Peyer's patch (tissue), 4 donors: Measurements from ENCODE around the gene FGFRL1. TPM values are rescaled to one million over a fixed set of nuclear protein-coding genes. Genes with fewer than 3 reads are reported as not detected.

Experiments
- DNase-seq, 3 donors: peaks; one replicate each; pipeline ENCODE4 v3.0.0-alpha.2; 2017 to 2019
- H3K27ac ChIP-seq, 4 donors: fragments of 200-600 bp; sonication (generic); one replicate each; pipeline ENCODE4 v1.5.1; 2016 to 2019
- H3K27me3 ChIP-seq, 2 donors: fragments of 200-600 bp; sonication (generic); one replicate each; pipeline ENCODE4 v1.5.1; 2019
- H3K36me3 ChIP-seq, 3 donors: fragments of 200-600 bp; sonication (generic); one replicate each; pipeline ENCODE4 v1.5.1; 2016 to 2019
- H3K4me1 ChIP-seq, 4 donors: fragments of 200-600 bp; sonication (generic); one replicate each; pipeline ENCODE4 v1.5.1; 2016 to 2019
- H3K4me3 ChIP-seq, 4 donors: fragments of 200-600 bp; sonication (generic); 1 replicate in 3 of 4; 2 replicates in 1 of 4; pipeline ENCODE4 v1.5.1; 2016 to 2019; ENCODE audit warnings: mild to moderate bottlenecking in 1 of 4
- H3K9me3 ChIP-seq, 4 donors: fragments of 200-600 bp; sonication (generic); one replicate each; pipeline ENCODE4 v1.5.1; 2016 to 2019; ENCODE audit warnings: mild to moderate bottlenecking in 1 of 4
- POLR2A ChIP-seq, 2 donors: fragments of 450-650 bp; IDR thresholded peaks; one replicate each; pipeline ENCODE4 v1.5.1; 2017; ENCODE audit warnings: antibody characterized with exemption in 2 of 2, mild to moderate bottlenecking in 2 of 2, moderate library complexity in 2 of 2
- total RNA-seq, 4 donors: library from RNA; depleted of rRNA; stranded (reverse); fragments of >200 nt; gene quantifications; one replicate each; pipeline ENCODE4 v1.1.0, GENCODE V29; 2016
- TF ChIP-seq, protein P1 (sequence below), 6 experiments: fragments of 450-650 bp in 4 of 6; fragments of 200-600 bp in 2 of 6; sonication (generic) in 1 of 6; IDR thresholded peaks; one replicate each; pipeline ENCODE4 v1.5.1; 2017 to 2019; ENCODE audit warnings: antibody characterized with exemption in 6 of 6, mild to moderate bottlenecking in 3 of 6, moderate library complexity in 1 of 6

FGFRL1 gene
- total RNA-seq, 4 donors from 2014 or later, result 10.3 to 29.7 (median 26.8) TPM

DNA sequence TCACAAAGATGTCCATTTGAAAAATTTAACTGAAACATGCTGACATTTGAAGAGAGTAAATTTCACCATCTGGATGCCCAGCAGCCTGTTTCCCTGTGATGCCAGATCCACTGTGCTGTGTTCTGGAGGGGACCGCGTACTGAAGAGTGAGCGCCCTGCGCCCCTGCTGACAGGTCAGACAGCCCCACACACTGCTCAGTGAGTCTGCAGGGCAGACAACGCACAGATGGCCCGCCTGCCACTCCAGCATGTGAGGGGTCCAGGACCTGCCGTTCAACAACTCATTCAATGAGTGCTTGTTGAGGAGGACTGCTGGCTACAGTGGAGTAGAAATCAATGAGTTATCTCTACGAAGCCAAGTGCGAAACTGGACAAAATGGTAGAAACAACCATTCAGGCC lies 49.2 kb downstream of the FGFRL1 start:
- no peak for TF ChIP-seq POLR2A (IDR thresholded peaks at IDR 0.05)
- TF ChIP-seq, protein P1, sequence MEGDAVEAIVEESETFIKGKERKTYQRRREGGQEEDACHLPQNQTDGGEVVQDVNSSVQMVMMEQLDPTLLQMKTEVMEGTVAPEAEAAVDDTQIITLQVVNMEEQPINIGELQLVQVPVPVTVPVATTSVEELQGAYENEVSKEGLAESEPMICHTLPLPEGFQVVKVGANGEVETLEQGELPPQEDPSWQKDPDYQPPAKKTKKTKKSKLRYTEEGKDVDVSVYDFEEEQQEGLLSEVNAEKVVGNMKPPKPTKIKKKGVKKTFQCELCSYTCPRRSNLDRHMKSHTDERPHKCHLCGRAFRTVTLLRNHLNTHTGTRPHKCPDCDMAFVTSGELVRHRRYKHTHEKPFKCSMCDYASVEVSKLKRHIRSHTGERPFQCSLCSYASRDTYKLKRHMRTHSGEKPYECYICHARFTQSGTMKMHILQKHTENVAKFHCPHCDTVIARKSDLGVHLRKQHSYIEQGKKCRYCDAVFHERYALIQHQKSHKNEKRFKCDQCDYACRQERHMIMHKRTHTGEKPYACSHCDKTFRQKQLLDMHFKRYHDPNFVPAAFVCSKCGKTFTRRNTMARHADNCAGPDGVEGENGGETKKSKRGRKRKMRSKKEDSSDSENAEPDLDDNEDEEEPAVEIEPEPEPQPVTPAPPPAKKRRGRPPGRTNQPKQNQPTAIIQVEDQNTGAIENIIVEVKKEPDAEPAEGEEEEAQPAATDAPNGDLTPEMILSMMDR (IDR thresholded peaks at IDR 0.05), result no peak
- H3K36me3 ChIP-seq, result no peaks in the 10 kb centered on the region
- H3K9me3 ChIP-seq, result no peaks in the 10 kb centered on the region
- no peak overlapping the region for H3K27ac ChIP-seq
- peak in 1 of 3 donors; percentile 29 for DNase-seq
- H3K4me1 ChIP-seq, result peaks cover 0 to 5% (median 0%) of the 10 kb centered on the region in 4 donors
- no peak overlapping the region for H3K4me3 ChIP-seq
- no peaks in the 10 kb centered on the region for H3K27me3 ChIP-seq

DNA sequence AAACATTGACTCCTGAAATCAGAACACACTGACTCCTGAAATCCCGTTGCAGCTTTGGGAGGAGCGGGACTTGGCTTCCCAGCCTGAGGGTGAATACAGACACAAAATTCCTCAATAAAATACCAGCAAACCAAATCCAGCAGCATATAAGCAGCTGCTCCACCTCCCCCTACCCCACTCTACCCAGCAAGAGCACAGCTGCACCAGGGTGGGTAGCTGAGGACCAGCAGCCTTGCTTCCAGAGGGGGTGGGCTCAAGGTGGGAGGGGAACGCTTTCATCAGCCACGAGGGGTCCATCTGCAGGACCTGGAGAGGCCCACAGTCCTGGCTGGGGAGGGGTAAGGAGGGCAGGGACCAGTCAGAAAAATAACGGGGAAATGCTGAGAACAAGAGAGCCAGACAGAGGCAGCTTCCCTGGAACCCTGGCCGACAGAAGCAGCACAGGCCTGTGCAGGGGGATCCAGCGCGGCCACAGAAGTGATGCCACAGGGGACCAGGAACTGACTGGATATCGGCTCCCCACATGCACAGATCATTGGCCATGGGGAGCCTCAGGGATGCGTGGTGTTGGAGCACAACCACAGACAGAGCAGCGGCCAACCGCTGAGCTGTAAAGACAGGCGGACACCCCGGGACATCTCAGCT lies 49.8 kb downstream of the FGFRL1 start:
- no peaks in the 10 kb centered on the region for H3K9me3 ChIP-seq
- DNase-seq, result peak in 1 of 3 donors; percentile 28
- no peaks in the 10 kb centered on the region for H3K4me1 ChIP-seq
- no peak overlapping the region for H3K27ac ChIP-seq
- no peak for TF ChIP-seq POLR2A (IDR thresholded peaks at IDR 0.05)
- TF ChIP-seq, protein P1 (IDR thresholded peaks at IDR 0.05), result no peak
- no peak overlapping the region for H3K4me3 ChIP-seq
- H3K27me3 ChIP-seq, result no peaks in the 10 kb centered on the region
- no peaks in the 10 kb centered on the region for H3K36me3 ChIP-seq

DNA sequence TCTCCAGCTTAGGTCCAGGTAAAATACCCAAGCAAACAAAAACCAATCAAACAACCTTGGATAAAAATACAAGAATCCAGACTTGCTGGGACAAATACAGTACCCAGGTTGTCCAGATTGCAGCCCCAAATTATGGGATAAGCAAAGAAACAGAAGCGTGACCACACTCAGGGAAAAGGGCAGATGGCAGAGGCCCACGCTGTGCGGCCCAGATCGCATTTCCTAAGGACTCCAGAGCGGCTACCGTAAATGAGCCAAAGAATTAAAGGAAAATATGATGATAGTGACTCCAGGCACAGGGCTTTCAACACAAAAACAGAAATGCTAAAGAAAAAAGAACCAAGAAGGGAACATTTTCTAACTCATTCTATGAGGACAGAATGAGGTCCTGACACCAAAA lies 50.3 kb downstream of the FGFRL1 start:
- TF ChIP-seq POLR2A (IDR thresholded peaks at IDR 0.05), result no peak
- TF ChIP-seq, protein P1 (IDR thresholded peaks at IDR 0.05), result no peak
- Histone ChIP-seq H3K9me3 (no peaks in the 10 kb centered on the region), H3K36me3 (no peaks in the 10 kb centered on the region), H3K4me3 (no peak overlapping the region), H3K4me1 (no peaks in the 10 kb centered on the region), H3K27ac (no peak overlapping the region), H3K27me3 (no peaks in the 10 kb centered on the region)
- peak in 1 of 3 donors; percentile 17 for DNase-seq

DNA sequence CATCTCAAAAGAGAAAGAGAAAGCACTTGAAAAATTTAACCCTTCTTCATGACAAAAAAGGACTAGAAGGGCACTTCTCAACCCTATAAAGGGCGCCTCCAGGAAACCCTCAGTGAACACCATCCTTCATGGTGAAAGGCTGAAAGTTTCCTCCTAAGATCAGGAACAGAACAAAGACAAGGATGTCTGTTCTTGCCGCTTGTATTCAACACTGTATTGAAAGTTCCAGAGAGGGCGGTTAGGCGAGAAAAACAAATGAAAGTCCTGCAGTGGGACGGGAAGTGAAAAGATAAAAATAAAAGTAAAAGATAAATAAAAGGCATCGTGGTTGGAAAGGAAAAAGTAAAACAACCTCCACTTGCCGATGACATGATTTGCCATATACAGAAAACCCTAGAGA lies 51.0 kb downstream of the FGFRL1 start:
- H3K27me3 ChIP-seq, result no peaks in the 10 kb centered on the region
- H3K4me1 ChIP-seq, result no peaks in the 10 kb centered on the region
- no peaks in the 10 kb centered on the region for H3K9me3 ChIP-seq
- no peak for DNase-seq
- no peaks in the 10 kb centered on the region for H3K36me3 ChIP-seq
- H3K27ac ChIP-seq, result no peak overlapping the region
- TF ChIP-seq, protein P1 (IDR thresholded peaks at IDR 0.05), result no peak
- TF ChIP-seq POLR2A (IDR thresholded peaks at IDR 0.05), result no peak
- H3K4me3 ChIP-seq, result no peak overlapping the region

DNA sequence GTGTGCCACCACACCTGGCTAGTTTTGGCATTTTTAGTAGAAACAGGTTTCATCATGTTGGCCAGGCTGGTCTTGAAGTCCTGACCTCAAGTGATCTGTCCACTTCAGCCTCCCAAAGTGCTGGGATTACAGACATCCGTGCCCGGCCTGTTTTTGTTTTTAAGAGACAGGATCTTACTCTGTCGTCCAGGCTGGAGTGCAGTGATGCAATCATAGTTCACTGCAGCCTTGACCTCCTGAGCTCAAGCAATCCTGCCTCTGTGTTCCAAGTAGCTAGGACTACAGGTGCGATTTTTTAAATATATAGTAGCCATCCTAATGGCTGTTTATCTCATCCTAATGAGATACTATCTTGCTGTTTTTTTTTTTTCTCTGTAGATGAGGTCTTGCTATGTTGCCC lies 54.3 kb downstream of the FGFRL1 start:
- TF ChIP-seq POLR2A (IDR thresholded peaks at IDR 0.05), result no peak
- TF ChIP-seq, protein P1 (IDR thresholded peaks at IDR 0.05), result no peak
- H3K27ac ChIP-seq, result no peak overlapping the region
- no peak overlapping the region for H3K4me3 ChIP-seq
- no peaks in the 10 kb centered on the region for H3K27me3 ChIP-seq
- no peaks in the 10 kb centered on the region for H3K36me3 ChIP-seq
- H3K4me1 ChIP-seq, result no peaks in the 10 kb centered on the region
- H3K9me3 ChIP-seq, result no peaks in the 10 kb centered on the region
- no peak for DNase-seq
